Loucy (cell line): ENCODE results near the gene RNASE12.
"Not testable (repeated sequence)": the region's sequence is repeated elsewhere in the genome, so short reads cannot be mapped to it uniquely, and the experiment has no call there.

Experiments
- H2AFZ ChIP-seq: fragments of 200-600 bp; sonication (generic); 2 replicates; pipeline ENCODE4 v1.6.0; 2016; ENCODE audit warnings: antibody characterized with exemption, mild to moderate bottlenecking, low read length, moderate library complexity
- H3F3A ChIP-seq: fragments of 200-600 bp; 2 replicates; pipeline ENCODE4 v1.6.0; 2016; ENCODE audit warnings: antibody characterized with exemption, low read depth, mild to moderate bottlenecking
- H3K27me3 ChIP-seq: fragments of 200-600 bp; sonication (generic); 2 replicates; pipeline ENCODE4 v1.6.1; 2014; ENCODE audit warnings: low read length, mild to moderate bottlenecking; ENCODE audit not compliant: insufficient read depth, poor library complexity, severe bottlenecking
- H3K36me3 ChIP-seq: fragments of 200-600 bp; sonication (generic); 2 replicates; pipeline ENCODE4 v1.6.1; 2016; ENCODE audit warnings: low read length; ENCODE audit not compliant: insufficient read depth
- H3K4me1 ChIP-seq: fragments of 200-600 bp; sonication (generic); 2 replicates; pipeline ENCODE4 v1.5.1; 2014; ENCODE audit warnings: low read length, mild to moderate bottlenecking; ENCODE audit not compliant: insufficient read depth, poor library complexity, severe bottlenecking
- H3K4me2 ChIP-seq: fragments of 200-600 bp; sonication (generic); 2 replicates; pipeline ENCODE4 v1.6.0; 2014; ENCODE audit warnings: antibody characterized with exemption, low read length, low read depth, mild to moderate bottlenecking; ENCODE audit not compliant: poor library complexity, severe bottlenecking
- H3K4me3 ChIP-seq: fragments of 200-600 bp; sonication (generic); 2 replicates; pipeline ENCODE4 v1.5.1; 2014; ENCODE audit warnings: low read length, mild to moderate bottlenecking, mixed read lengths; ENCODE audit not compliant: poor library complexity, severe bottlenecking
- H3K79me2 ChIP-seq: fragments of 200-600 bp; sonication (generic); 2 replicates; pipeline ENCODE4 v1.6.1; 2014; ENCODE audit warnings: low read length; ENCODE audit not compliant: insufficient read depth
- H3K9ac ChIP-seq: fragments of 200-600 bp; sonication (generic); 2 replicates; pipeline ENCODE4 v1.6.0; 2014; ENCODE audit warnings: mild to moderate bottlenecking, low read depth, low read length, moderate library complexity; ENCODE audit not compliant: poor library complexity, severe bottlenecking
- H3K9me2 ChIP-seq: fragments of 200-600 bp; sonication (generic); replicated peaks from 2 replicates; pipeline ENCODE4 v1.6.1; 2016; ENCODE audit warnings: low read depth, low read length, mixed read lengths
- H3K9me3 ChIP-seq: fragments of 200-600 bp; sonication (generic); 2 replicates; pipeline ENCODE4 v1.6.1; 2014; ENCODE audit warnings: mild to moderate bottlenecking, antibody characterized with exemption, low read length, low read depth; ENCODE audit not compliant: insufficient read depth
- H4K20me1 ChIP-seq: fragments of 200-600 bp; sonication (generic); 2 replicates; pipeline ENCODE4 v1.6.0; 2014; ENCODE audit warnings: antibody characterized with exemption, low read length, mild to moderate bottlenecking; ENCODE audit not compliant: insufficient read depth, poor library complexity, severe bottlenecking
- EZH2phosphoT487 ChIP-seq: fragments of 200-600 bp; IDR thresholded peaks from 2 replicates; pipeline ENCODE4 v1.6.1; 2018; ENCODE audit warnings: antibody characterized with exemption, mild to moderate bottlenecking, moderate library complexity, borderline replicate concordance
- TF ChIP-seq, protein P1 (sequence below): fragments of 200-600 bp; sonication (generic); conservative IDR thresholded peaks from 2 replicates; pipeline ENCODE4 v1.5.1; 2014; ENCODE audit warnings: mild to moderate bottlenecking, antibody characterized with exemption, low read length

Gene RNASE12

DNA sequence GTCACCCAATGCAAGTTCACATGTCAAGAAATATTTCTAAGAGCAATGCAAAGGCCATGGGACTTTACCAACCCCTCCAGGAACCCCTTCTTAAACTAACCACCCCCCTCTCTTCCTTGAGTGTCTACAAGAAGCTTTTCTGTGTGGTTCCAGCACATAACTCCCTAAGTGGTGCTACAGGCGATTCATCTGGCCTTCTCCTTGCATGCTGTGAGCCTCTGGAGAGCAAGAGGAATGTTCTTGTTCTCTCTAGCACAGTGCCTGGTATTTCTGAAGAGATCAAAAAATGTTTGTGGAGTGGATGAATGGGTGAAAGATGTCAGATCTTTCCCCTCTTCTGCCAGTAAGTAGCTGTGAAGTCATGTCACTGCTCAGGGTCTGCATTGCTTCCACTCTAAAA lies 5.9 kb upstream of the RNASE12 start:
- Histone ChIP-seq H3F3A (no peaks in the 10 kb centered on the region), H3K79me2 (no peaks in the 10 kb centered on the region), H3K36me3 (no peaks in the 10 kb centered on the region), H3K4me3 (no peak overlapping the region), H3K9me3 (no peaks in the 10 kb centered on the region), H4K20me1 (no peaks in the 10 kb centered on the region), H3K9ac (no peak overlapping the region), H3K4me2 (no peak overlapping the region), H3K27me3 (no peaks in the 10 kb centered on the region), H3K4me1 (peaks cover 8% of the 10 kb centered on the region), H2AFZ (no peak overlapping the region), H3K9me2 (no peaks in the 10 kb centered on the region)
- no peak for TF ChIP-seq EZH2phosphoT487
- TF ChIP-seq, protein P1, sequence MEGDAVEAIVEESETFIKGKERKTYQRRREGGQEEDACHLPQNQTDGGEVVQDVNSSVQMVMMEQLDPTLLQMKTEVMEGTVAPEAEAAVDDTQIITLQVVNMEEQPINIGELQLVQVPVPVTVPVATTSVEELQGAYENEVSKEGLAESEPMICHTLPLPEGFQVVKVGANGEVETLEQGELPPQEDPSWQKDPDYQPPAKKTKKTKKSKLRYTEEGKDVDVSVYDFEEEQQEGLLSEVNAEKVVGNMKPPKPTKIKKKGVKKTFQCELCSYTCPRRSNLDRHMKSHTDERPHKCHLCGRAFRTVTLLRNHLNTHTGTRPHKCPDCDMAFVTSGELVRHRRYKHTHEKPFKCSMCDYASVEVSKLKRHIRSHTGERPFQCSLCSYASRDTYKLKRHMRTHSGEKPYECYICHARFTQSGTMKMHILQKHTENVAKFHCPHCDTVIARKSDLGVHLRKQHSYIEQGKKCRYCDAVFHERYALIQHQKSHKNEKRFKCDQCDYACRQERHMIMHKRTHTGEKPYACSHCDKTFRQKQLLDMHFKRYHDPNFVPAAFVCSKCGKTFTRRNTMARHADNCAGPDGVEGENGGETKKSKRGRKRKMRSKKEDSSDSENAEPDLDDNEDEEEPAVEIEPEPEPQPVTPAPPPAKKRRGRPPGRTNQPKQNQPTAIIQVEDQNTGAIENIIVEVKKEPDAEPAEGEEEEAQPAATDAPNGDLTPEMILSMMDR = no peak

DNA sequence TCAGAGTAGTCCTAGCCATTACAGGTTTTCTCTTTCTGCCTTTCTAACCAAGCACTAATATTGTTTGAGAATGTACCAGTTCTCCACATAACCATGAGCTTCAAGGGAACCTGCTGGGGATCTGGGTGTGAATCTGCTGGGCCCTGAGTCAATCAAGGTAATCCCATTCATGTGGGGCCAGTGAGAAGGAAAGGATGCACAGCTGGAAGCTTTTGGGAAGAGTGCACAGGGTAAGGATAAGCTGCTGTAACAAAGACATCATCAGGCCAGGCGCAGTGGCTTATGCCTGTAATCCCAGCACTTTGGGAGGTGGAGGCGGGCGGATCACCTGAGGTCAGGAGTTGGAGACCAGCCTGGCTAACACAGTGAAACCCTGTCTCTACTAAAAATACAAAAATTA lies 4.5 kb upstream of the RNASE12 start:
- H3K9me3 ChIP-seq, H3K9ac ChIP-seq, H2AFZ ChIP-seq, H3K79me2 ChIP-seq, H3F3A ChIP-seq, H3K36me3 ChIP-seq, H3K9me2 ChIP-seq, H3K4me1 ChIP-seq, H3K27me3 ChIP-seq, H3K4me3 ChIP-seq, H3K4me2 ChIP-seq, H4K20me1 ChIP-seq: not testable (repeated sequence)

DNA sequence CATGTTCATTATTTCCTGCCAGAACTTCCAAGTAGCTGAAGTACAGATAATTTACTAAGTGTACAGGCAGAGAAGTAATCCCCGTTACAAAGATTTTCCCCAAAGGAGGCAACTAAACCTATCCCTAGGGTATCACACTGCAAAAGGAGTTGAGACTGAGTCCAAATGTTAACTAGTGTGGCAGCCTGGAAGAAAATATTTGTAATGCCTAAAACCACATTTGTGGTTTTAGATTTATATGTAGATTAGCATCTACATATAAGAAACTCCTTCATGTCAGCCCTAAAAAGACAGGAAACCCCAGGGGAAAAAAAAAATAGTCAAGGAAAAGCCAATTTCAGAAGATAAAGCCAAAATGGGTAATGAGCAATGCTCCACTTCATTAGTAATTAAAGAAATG lies 1.4 kb upstream of the RNASE12 start:
- no peak overlapping the region for H2AFZ ChIP-seq
- no peaks in the 10 kb centered on the region for H3F3A ChIP-seq
- no peaks in the 10 kb centered on the region for H3K9me3 ChIP-seq
- H3K4me1 ChIP-seq = peaks cover 8% of the 10 kb centered on the region
- H3K4me2 ChIP-seq = peak overlapping the region; percentile 15
- no peaks in the 10 kb centered on the region for H3K27me3 ChIP-seq
- no peaks in the 10 kb centered on the region for H4K20me1 ChIP-seq
- no peaks in the 10 kb centered on the region for H3K36me3 ChIP-seq
- H3K79me2 ChIP-seq = no peaks in the 10 kb centered on the region
- no peak overlapping the region for H3K9ac ChIP-seq
- no peaks in the 10 kb centered on the region for H3K9me2 ChIP-seq
- TF ChIP-seq, protein P1 = no peak
- TF ChIP-seq EZH2phosphoT487 = no peak
- H3K4me3 ChIP-seq = no peak overlapping the region

DNA sequence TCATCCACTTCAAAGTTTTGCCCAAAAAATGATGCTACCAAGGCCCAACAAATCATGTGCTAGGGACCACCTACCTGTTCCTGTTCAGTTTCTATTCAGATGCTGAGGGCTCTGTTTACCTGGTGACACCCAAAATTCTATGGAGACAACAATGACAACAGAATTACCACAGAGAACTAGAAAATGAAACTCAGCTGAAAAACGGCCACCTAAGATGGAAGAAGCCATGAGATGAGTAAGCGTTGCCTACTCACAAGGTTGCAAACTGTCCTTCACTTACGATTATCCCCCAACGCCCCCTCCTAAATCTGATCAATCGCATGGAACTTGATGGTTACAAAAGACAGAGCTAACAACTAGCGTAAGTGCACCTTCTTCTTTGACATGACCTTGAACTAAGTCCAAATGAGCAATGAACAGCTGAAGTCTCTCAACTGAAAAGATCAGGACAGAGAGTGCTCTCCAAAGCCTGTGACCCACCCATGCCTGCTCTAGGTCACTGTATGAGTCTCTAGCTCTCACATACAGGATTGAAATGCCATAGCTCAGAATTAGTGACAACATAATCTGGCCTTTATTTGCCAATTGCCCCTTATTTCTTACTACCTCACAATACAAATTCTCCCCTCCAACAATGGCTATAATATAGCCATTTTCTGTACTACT lies 3.6 kb downstream of the RNASE12 start, which contains the start of gene RNASE11:
TSS of gene RNASE11 (minus strand) at position 513 of the 666 bp plus-strand sequence.
- Histone ChIP-seq H3K79me2 (no peaks in the 10 kb centered on the region), H3K36me3 (no peaks in the 10 kb centered on the region), H3K4me1 (peaks cover 4% of the 10 kb centered on the region), H3F3A (no peaks in the 10 kb centered on the region), H3K9me2 (no peaks in the 10 kb centered on the region), H3K4me2 (no peak within 1 kb of the TSS), H3K9me3 (no peaks in the 10 kb centered on the region), H2AFZ (no peak within 1 kb of the TSS; the same call in 1 of the 2 replicates), H4K20me1 (no peaks in the 10 kb centered on the region), H3K9ac (no peak within 1 kb of the TSS), H3K4me3 (no peak within 1 kb of the TSS), H3K27me3 (no peaks in the 10 kb centered on the region)
- no peak for TF ChIP-seq EZH2phosphoT487
- TF ChIP-seq, protein P1 = no peak
